ENCODE measurements around the gene MCAM.

- no peak for TF ChIP-seq CTCF (conservative IDR thresholded peaks at IDR 0.05)
- no peak for TF ChIP-seq ZFX (IDR thresholded peaks at IDR 0.05)
Observed at GRCh38 chr11:119258983-119259382, 57.9 kb downstream of the MCAM start.

Measured in C4-2B (cell line).